GM03348 (cell line): ENCODE data around the gene FADS6.
"Not testable (repeated sequence)": the region's sequence is repeated elsewhere in the genome, so short reads cannot be mapped to it uniquely, and the experiment has no call there.

ENCODE experiments used
- DNase-seq: peaks from one replicate; pipeline ENCODE4 v3.0.0; 2012; ENCODE audit warnings: low spot score

FADS6 gene

DNA sequence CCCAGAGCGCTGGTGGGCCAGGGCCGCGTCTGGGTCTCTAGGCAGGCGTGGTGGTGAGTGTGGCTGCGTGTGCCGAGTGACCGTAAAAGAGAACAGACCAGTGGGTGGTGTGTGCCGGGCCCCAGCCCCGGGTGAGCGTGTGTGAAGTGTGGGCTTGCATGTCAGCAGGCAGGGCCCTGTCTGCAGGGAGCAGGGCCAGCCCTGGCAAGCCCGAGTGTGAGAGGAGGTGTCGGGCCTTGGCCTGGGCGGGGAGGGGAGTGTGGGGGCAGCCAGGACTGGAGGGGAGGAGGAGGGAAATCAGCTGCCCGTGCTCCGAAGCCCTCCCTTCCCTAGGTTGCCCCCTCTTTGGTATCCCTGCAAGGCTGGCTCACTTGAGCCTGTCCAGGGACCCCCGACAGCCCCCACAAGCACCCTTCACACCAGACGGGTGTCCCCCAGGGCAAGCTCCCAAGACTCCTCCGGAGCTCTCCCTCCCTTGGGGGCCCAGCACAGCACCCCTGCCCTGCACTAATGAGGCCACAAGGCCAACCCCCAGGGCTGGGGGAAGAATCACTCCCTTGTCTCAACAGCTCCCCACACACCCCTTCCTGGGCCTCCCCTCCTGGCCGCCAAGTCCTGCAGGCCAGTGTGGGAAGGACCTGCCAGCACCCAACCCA is 27.7 kb upstream of the FADS6 start:
- no peak for DNase-seq

DNA sequence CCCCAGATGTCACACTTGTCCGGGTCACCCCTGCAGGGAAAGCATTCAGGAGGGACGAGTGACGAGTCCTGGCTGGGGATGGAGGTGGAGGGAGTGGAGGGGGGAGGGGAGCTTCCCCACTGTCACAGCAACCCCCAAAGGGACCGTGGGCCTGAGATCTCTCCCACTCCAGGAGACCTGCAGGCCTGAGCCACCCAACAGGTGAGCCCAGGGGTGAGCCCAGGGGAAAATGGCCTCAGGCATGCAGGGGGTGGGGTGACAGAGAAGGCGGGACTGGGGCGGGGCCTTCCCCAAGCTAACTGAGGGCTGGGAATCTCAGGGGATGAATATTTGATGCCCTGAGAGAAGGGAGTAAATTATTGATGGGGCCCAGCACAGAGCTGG is 27.2 kb upstream of the FADS6 start:
- no peak for DNase-seq

DNA sequence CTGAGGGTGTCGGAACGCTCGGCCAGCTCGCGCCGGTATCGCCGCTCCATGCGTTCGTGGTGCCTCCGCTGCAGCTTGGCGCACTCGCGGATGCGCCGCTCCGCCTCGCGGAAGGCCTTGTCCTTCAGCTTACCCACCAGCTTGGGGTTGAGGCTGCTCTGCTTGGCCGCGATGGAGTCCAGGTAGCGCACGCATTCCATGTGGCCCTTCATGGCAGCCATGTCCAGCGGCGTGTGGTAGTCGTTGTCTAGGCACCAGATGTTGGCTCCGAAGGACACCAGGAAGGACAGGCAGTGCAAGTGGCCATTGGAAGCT is 26.8 kb upstream of the FADS6 start:
- no peak for DNase-seq

DNA sequence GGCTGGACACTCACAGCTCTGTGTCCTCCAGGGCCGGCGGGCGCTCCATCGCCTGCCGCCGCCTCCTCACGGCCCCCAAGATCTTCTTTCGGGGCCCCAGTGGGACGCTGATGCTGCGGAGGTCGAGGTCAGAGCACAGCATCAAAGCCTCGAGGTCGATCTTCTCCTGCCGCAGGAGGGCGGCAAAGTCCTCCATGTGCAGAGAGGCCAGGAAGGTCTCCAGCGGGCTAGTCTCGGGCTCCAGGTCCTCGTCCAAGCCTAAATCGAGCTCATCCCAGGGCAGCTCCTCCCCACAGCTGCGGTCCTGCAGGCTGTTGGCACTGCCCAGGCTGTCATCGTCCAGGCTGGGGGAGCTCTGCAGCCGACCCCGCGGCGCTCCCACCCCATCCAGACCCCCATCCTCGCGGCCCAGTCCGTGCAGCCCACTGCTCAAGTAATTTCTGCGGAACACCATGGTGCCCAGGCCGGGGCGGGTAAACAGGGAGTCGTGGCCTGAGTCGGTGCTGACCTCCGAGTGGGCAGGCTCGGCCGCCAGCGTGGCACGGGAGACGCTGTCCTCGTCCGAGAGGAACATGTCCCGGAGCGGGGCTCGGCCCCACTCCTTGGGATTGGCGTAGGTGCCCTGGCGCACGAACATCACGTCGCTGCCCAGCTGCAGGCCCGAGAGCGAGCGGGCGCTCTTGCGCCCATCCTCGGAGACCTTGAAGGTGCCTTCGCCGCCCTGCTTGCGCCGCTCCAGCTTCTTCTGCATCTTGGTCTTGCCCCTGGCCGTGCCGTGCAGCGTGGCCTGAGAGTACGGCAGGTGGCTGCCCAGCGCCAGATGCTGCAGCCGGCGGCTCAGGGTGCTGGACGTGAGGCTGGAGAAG is 26.2 kb upstream of the FADS6 start:
- DNase-seq = no peak

DNA sequence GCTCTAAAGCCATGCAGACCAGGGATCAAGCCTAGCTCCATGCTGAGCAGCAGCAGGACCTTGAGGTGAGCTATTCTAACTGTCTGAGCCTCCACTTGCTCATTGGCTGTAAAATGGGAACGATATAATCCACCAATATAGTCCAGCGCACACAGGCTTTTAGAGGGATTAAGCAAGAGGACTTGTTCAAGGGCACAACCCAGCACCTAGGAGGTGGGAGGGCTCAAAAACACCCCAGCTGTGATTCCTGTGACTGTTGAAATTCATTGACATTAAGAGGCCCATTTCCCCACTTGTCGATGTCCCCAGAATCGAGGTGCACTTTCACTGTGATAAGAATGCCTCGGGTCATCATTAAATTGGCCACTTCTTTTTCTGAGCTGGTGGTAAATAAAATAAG is 25.5 kb upstream of the FADS6 start:
- no peak for DNase-seq

DNA sequence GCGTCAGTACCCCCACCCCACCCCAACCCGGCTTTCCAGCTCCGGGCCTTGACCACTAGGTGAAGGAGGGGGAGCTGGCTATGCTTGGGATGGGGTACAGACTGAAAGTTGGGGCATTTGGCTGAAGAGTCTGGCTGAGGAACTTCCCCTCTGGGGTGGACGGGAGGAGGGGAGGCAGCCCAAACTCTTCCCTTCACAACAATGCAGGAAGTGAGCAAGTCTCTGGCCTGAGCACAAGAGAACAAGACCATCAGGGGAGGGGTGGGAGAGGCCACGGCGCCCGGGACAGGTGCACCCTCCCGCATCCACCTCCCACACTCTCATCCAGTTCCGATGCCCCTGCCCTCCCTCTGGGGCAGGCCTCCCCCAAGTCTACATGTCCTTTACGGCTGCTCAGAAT is 24.0 kb upstream of the FADS6 start:
- DNase-seq = no peak

DNA sequence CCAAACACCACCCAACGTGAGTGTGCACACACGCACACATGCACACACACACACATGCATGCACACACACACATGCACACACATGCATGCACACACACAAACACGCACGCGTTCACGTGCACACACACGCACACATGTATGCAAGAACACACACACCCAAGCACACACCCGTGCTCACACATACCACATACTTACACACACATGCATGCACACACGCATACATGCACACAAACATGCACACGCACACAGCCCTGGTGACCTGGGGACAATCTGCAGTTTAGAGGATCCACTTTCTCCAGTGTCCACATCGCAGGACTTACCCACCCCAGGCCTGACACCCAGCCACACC is 23.4 kb upstream of the FADS6 start:
- no peak for DNase-seq

DNA sequence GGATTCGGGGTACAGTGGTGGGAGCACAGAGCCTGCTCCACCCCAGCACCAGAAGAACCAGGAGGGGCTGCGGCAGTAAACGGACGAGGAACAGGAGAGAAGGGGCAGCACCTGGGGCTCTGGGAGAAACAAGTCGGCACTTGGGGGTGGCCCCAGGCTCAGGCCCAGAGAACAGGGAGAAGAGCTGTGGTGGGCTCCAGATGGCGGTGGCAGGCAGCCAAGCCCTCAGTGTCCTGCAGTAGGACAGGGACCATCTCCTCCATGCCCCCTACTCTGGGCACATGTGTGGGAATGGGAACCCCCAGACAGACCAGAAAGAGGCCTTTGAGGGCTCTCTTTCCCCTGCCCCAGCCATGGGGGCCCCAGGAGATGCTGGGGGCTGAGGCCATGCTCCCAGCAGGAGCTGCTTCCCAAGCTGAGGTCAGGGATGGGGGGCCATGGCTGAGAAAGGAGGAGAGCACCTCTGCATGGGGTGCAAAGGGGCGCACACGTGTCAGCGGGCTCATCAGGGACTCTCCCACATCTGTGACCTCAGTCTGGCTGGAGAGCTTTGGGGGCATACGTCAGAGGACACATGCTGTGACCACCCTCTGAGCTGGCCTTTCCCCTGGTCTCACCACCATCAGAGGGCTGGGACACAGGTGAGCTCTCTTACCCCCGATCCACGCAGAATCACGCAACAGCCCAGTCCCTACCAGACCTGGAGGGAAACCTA is 22.9 kb upstream of the FADS6 start:
- no peak for DNase-seq

DNA sequence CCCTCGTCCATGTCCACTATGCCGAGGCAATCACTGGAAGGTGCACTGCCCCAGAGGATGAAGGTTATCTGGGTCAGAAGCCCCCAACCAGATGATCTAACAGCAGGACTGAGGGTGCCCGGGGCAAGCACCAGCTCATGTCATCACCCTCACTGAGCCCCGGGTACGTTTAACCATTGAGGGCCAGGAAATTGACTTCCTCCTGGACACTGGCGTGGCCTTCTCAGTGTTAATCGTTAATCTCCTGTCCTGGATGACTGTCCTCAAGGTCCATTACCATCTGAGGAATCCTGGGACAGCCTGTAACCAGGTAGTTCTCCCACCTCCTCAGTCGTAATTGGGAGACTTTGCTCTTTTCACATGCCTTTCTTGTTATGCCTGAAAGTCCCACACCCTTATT is 18.0 kb upstream of the FADS6 start:
- DNase-seq = not testable (repeated sequence)

DNA sequence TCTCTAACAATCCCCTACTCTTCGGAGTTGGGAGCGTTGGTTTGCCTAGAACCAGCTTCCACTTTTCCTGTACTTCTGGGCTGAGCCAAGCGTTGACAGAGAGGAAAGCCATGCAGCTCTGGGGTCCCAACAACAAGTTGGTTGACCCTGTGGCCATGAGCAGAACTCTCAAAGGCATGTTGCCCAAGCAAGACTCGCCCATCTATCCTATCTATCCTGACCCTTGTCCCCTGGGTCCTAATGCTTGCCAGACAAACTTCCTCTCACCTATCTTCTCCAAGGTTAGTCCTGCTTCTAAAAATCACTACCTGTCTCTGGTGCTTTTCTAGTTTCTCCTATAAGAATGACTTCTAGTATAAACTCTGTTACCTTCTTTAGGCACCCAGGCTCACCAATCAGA is 15.7 kb upstream of the FADS6 start:
- not testable (repeated sequence) for DNase-seq

DNA sequence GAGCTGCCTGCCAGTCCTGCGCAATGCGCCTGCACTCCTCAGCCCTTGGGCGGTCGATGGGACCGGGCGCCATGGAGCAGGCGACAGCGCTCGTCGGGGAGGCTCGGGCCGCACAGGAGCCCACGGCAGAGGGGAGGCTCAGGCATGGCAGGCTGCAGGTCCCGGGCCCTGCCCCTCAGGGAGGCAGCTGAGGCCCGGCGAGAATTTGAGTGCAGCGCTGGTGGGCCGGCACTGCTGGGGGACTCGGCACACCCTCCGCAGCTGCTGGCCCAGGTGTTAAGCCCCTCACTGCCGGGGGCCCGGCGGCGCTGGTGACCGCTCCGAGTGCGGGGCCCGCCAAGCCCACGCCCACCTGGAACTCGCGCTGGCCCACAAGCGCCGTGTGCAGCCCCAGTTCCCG is 13.6 kb upstream of the FADS6 start:
- DNase-seq = no peak

DNA sequence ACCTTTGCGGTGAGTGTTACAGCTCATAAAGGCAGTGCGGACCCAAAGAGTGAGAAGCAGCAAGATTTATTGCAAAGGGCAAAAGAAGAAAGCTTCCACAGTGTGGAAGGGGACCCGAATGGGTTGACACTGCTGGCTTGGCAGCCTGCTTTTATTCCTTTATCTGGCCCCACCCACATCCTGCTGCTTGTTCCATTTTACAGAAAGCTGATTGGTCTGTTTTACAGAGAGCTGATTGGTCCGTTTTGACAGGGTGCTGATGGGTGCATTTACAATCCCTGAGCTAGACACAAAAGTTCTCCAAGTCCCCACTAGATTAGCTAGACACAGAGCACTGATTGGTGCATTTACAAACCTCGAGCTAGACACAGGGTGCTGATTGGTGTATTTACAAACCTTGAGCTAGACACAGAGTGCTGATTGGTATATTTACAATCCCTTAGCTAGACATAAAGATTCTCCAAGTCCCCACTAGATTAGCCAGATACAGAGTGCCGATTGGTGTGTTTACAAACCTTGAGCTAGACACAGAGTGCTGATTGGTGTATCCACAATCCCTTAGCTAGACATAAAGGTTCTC is 12.9 kb upstream of the FADS6 start:
- DNase-seq = not testable (repeated sequence)

DNA sequence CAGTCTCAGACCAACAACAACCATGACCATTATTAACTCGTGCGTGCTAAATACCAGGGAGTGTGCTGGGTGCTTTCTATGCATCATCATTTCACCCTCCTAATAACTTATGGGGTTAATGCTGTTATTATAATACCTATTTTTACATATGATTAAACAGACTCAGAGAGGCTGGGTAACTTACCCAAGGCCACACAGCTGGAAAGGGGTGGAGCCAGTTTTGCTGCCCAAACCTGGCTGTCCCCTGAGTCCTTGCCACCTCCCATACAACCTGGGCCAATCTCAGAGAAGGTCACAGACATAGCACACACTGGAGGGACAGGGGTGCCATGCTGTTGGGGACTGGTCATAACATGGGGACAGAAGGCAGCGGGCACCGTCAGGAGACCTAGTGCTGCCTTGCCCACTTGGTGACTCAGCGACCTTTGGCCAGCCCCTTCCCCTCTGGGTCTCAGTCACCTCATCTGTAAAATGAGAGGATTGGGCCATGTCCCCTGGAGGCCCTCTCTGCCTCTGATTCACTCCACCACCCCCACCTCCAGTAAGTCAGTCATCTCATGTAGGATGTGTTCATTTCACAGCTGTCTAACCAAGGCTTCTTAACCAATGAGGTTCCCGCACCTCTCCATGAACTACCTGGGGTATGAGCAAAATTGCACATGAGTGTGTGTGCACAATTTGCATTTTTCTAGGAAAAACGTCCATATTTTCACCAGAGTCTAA is 11.4 kb upstream of the FADS6 start:
- DNase-seq = no peak

DNA sequence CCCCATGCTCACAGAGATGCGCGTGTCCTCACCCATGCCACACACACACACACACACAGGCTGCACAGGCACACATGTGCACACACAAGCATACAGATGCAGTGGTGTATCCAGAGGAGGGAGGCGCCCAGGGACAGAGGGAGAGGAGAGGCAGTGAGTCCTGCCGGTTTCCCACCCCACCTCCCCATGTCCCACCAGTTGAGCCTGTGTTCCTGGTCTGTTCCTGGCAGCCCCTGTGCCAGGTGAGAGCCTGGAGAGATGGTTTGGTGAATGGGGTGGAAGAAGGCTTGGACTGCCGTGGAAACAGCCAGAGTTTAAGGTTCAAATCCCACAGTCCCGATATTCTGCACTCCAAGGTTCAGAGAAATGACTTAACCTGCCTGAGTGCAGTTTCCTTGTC is 10.2 kb upstream of the FADS6 start:
- no peak for DNase-seq

DNA sequence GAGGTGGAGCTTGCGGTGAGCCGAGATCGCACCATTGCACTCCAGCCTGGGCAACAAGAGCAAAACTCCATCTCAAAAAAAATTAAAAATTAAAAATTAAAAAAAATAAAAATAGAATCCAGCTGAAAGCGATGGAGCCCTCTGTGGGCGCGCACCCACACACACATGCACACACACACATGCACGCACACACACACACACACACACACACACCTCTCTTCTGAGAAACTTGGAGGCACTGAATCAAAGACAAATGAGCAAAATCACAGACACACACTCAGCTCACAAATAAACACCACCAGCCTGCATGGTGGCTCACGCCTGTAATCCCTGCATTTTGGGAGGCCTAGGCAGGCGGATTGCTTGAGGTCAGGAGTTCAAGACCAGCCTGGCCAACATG is 9.6 kb upstream of the FADS6 start:
- DNase-seq = no peak

DNA sequence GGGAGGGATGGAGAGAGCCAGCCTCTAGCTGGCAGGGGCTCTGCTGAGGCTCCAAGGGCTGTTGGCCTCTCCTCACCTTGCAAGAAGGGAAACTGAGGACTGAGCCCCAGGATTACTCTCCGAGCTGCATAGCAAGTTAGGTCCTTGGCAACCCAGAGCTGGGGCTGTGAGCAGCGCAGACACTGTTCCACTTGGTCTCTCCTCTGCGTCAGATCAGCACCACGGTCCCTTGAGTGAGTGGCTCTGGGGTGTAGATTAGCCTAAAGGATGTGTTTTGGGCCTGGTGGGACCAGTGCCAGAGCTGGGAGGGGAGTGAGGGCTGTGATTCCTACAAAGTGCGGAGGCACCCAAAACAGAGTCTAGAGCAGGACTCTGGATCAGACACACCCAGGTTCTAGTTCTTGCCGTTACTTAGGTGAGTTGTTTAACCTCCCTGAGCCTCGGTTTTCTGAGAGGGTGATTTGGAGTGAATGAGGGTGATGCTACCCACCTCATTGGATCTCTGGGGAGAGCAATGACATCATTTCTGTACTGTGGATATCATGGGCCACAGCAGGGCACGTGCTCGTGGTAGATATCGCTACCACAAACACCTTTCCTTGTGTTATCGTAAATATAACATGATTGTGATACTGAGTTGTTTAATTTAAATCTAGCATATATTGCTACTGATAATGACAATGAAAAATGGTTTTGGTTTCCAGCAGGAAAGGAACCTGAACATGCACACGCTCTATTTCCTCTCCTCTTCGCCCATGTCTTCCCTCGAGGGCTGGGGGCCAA is 8.1 kb upstream of the FADS6 start:
- no peak for DNase-seq

DNA sequence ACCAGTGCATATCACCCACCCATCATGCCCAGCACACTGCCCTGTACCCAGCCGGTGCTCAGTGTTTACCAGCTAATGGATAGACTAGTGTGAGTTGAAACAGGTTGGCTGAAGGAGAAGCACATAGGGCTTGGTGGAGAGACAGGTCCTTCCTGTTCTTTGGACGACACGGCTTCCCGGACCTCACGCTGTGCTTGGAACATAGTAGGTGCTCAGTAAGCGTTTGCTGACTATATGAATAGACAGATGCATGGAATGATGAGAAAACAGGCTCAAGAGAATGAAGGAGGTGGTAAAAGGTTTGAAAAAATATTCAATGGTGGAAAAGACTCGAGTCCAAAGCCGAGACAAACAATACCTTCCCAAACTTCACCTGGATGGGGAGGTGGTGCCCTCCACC is 6.8 kb upstream of the FADS6 start:
- DNase-seq = no peak

DNA sequence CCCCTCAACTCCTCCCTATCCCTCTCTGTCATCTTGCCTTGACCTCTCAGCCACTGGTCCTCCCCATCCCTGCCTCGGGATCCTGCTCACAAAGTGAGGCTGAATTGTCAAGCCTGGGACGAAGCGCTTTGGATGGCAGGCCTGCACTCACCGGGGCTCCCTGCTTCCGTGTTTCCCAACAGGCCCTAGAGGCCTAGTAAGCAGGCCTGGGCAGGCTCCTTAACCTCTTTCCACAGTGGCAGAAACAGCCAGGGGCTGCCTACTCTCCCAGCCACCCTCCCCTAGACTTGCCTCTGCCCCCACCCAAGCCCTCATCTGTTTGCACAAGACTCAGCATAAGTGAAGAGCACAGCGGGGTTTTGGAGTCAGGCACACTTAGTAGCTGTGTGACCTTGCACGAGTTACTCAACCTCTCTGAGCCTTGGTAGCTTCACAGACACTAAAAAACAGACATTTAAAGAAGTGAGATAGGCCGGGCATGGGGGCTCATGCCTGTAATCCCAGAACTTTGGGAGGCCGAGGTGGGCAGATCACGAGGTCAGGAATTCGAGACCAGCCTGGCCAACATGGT is 5.0 kb upstream of the FADS6 start:
- no peak for DNase-seq

DNA sequence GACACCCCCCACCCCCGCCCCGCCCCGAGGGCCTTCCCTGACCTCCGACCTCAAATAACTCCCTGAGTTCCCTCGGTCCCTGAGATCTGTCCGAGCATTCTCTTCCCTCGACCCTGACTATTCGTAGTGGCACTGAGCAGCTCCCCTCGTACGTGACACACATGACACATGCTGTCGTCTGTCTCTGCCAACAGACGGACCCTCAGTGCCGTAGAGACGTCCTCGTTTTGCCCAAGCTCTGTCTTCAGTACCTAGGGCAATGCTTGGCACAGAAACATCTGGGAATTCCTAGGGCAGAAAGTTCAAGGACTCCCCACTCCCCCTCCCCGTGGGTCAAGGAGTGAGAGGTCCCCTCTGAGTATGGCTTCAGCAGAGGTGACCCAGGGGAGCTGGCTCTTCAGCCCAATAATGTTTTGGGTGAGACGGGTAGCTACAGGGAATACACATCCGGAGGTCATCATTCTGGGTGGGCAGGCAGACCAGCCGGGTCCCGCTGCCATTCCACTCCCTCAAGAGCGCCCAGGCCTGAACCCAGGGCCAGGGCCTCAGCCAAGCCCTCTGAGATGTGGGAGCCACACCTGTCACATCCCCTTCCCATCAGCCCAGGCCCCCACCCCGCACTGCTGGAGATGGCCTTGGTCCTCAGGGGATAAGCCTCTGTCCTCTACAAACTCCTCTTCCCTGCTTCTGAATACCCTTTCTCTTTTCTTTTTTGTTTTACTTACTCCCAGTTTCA is 671 bp upstream of the FADS6 start:
- no peak for DNase-seq

DNA sequence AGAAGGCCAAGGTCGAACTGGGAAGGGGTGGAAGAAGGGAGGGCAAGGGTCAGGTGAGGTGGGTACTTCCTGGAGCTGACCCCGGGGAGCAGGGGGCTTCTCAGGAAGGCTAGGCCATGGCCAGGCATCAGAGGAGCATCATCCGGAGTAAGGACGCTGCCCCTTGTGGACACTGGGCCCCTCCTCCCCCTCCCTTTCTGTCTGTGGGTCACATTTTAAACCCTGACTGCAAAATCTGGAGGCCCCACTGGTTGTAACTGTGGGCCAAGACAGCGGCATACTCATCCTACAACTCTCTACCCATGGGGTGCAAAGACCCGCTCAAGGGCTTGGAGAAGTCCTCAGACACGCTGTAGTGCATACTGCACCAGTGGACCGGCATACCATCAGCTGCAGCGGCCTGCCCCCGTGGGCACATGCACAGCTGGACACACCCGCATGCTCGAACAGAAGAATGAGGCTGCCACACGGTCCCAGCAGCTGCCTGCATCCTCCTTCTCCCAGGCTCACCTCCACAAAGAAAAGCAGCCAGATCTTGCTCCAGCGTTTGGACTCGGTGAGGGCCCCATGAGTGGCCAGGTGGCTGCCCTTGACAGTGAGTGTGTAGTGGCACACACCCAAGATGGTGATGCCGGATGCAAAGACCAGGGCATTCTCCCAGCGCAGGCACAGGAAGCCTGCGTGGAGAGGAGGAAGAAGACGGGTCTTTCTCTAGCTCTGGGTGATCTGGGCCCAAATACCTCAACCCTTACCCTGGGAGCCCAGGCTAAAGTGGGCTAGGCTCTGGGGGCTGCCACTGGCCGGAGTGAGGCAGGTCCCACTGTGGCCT is 1.2 kb downstream of the FADS6 start:
- no peak for DNase-seq
